Peyer's patch (tissue), 4 donors: ENCODE measurements around the gene MEGF10.

Experiments
- CTCF ChIP-seq, 6 experiments: fragments of 450-650 bp in 4 of 6; fragments of 200-600 bp in 2 of 6; sonication (generic) in 1 of 6; IDR thresholded peaks; one replicate each; pipeline ENCODE4 v1.5.1; 2017 to 2019; ENCODE audit warnings: antibody characterized with exemption in 6 of 6, mild to moderate bottlenecking in 3 of 6, moderate library complexity in 1 of 6
- POLR2A ChIP-seq, 2 donors: fragments of 450-650 bp; IDR thresholded peaks; one replicate each; pipeline ENCODE4 v1.5.1; 2017; ENCODE audit warnings: antibody characterized with exemption in 2 of 2, mild to moderate bottlenecking in 2 of 2, moderate library complexity in 2 of 2

- TF ChIP-seq CTCF (IDR thresholded peaks at IDR 0.05) (no peak), POLR2A (IDR thresholded peaks at IDR 0.05) (no peak)
Measured at GRCh38 chr5:127400539-127400938, 109.9 kb downstream of the MEGF10 start.
